Large intestine (tissue), 3 donors: ENCODE data around the gene NCBP2. TPM values are rescaled to one million over a fixed set of nuclear protein-coding genes. Genes with fewer than 3 reads are reported as not detected.
"Not testable (repeated sequence)": the region's sequence is repeated elsewhere in the genome, so short reads cannot be mapped to it uniquely, and the experiment has no call there.

Experiments used
- DNase-seq, 2 donors: peaks; one replicate each; pipeline versions ENCODE4 v3.0.0 to v3.0.0-alpha.2; 2013
- H3K27ac ChIP-seq: one replicate; pipeline ENCODE4 v1.5.1; 2013; ENCODE audit warnings: low read length
- H3K27me3 ChIP-seq: 2 replicates; pipeline ENCODE4 v1.6.1; 2013; ENCODE audit warnings: low read length; ENCODE audit not compliant: control insufficient read depth, insufficient read depth
- H3K36me3 ChIP-seq: 2 replicates; pipeline ENCODE4 v1.6.1; 2013; ENCODE audit warnings: low read length; ENCODE audit not compliant: control insufficient read depth, insufficient read depth
- H3K4me1 ChIP-seq: one replicate; pipeline ENCODE4 v1.6.1; 2013; ENCODE audit warnings: low read length; ENCODE audit not compliant: control insufficient read depth, insufficient read depth
- H3K4me3 ChIP-seq: one replicate; pipeline ENCODE4 v1.5.1; 2013; ENCODE audit warnings: low read length
- H3K9me3 ChIP-seq: one replicate; pipeline ENCODE4 v1.6.1; 2013; ENCODE audit warnings: mild to moderate bottlenecking, low read depth, low read length, moderate library complexity; ENCODE audit not compliant: control insufficient read depth
- WGBS: methylation state at CpG from one replicate; pipeline ENCODE4 v1.1.5; 2013; ENCODE audit warnings: low lambda C conversion rate; ENCODE audit not compliant: insufficient coverage; 5-methylcytosine and 5-hydroxymethylcytosine counted together
- polyA plus RNA-seq: library from polyadenylated mRNA; unstranded; fragments of 120-200 nt; gene quantifications from one replicate; pipeline ENCODE4 v1.2.1, GENCODE V29; 2013

NCBP2 gene
- polyA plus RNA-seq, 1 donor, result 106 TPM

DNA sequence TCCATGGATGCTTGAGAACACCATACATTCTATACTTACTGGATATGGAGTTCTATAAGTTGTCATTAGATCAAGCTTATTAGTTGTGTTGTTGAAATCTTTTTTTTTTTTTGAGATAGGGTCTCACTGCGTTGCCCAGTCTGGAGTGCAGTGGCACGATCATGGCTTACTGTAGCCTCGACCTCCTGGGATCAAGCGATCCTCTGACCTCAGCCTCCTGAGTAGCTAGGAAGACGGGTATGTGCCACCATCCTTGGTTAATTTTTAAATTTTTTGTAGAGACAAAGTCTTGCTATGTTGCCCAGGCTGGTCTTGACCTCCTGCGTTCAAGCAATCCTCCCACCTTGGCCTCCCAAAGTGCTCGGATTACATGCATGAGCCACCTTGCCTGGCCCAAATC, 12.5 kb upstream of the NCBP2 start:
- no peak overlapping the region for H3K27ac ChIP-seq
- H3K27me3 ChIP-seq, result no peaks in the 10 kb centered on the region
- peaks cover 11% of the 10 kb centered on the region for H3K36me3 ChIP-seq
- WGBS, result no CpG with 5 or more reads among the region's 7 CpGs
- peaks cover 6% of the 10 kb centered on the region for H3K9me3 ChIP-seq
- H3K4me1 ChIP-seq, result no peaks in the 10 kb centered on the region
- DNase-seq, result no peak
- no peak overlapping the region for H3K4me3 ChIP-seq

DNA sequence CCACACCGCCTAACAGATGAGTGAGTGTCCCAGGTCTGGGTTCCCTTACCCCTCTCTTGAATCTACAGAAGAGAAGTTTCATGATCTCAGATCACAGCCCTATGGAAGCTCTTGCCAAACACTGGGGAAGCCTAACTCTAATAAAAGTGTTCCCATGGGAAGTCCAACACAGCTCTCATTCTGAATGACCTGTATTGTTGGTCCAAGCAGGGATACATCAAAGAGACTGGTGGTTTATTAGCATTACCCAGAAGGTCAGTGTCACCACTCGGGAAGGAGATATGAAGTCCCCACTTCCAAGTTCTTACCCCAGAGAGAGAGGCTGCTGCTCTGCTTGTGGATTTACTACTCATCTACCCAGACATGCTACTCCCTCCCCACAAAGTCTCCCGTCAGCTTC, 9.0 kb upstream of the NCBP2 start:
- WGBS, result no CpG with 5 or more reads among the region's 3 CpGs
- Histone ChIP-seq H3K36me3 (peaks cover 20% of the 10 kb centered on the region), H3K4me3 (no peak overlapping the region), H3K9me3 (peaks cover 4% of the 10 kb centered on the region), H3K4me1 (no peaks in the 10 kb centered on the region), H3K27me3 (no peaks in the 10 kb centered on the region), H3K27ac (no peak overlapping the region)
- no peak for DNase-seq

DNA sequence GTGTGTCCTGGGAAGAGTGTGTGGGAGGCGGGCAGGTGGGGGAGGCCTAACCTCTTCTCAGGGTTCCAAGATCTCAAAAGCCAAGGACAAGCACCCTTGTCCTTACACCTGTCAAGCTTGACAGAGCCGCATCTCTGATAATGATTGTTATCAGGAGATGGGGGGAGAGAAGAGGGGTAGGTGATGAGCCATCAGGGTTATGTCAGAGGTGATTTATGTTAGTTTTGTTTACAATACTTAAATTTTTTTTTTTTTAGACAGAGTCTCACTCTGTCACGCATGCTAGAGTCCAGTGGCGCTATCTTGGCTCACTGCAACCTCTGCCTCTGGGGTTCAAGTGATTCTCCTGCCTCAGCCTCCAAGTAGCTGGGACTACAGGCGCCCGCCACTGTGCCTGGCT, 7.4 kb upstream of the NCBP2 start:
- DNase-seq, result no peak
- H3K27ac ChIP-seq, result no peak overlapping the region
- no peaks in the 10 kb centered on the region for H3K27me3 ChIP-seq
- no peaks in the 10 kb centered on the region for H3K4me1 ChIP-seq
- peaks cover 4% of the 10 kb centered on the region for H3K9me3 ChIP-seq
- no peak overlapping the region for H3K4me3 ChIP-seq
- H3K36me3 ChIP-seq, result peaks cover 20% of the 10 kb centered on the region
- WGBS, result no CpG with 5 or more reads among the region's 6 CpGs

DNA sequence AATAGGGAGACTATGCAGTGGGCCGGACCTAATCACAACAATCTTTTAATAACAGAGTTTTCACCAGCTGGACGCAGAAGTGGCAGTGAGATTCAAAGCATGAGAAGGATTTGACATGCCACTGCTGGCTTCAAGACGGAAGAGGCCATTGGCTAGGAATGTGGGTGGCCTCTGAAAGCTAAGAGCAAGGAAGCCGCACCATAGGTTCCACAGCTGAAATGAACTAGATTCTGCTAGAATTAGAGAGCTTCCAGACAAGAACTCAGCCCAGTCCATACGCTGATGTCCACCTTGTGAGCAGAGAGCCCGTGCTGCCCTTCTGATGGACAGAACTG, 6.9 kb upstream of the NCBP2 start:
- H3K9me3 ChIP-seq, result peaks cover 4% of the 10 kb centered on the region
- H3K4me1 ChIP-seq, result no peaks in the 10 kb centered on the region
- peaks cover 20% of the 10 kb centered on the region for H3K36me3 ChIP-seq
- no CpG with 5 or more reads among the region's 6 CpGs for WGBS
- no peak for DNase-seq
- no peaks in the 10 kb centered on the region for H3K27me3 ChIP-seq
- H3K4me3 ChIP-seq, result no peak overlapping the region
- no peak overlapping the region for H3K27ac ChIP-seq

DNA sequence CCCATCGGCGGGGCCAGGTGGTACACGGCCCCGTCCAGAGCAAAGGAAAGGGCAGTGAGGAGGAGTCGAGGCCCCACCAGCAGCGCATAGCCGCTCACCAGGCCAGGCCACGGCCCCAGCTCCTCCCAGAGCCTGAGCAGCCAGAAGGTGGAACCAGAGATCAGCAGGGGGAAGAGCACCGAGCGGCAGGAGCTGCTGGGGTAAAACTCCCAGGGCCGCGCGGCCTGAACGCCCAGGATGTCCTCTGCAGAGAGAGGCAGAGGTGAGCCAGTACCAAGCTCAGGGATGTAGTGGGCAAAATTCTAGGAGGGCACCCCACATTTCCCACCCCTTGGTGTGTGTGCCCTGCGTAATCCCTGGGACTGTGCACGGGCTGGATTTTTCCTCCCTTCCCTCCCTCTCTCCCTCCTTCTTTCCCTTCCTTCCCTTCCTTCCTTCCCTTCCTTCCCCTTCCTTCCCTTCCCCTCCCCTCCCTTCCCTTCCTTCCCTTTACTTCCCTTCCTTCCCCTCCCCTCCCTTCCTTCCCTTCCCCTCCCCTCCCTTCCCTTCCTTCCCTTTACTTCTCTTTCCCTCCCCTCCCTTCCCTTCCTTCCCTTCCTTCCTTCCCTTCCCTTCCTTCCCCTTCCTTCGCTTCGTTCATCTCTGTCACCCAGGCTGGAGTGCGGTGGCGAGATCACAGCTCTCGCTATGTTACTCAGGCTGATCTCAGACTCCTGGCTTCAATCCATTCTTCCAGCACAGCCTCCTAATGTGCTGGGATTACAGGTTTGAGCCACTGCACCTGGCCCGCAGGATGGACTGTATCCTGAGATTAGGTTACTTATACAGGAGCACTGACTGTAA, 6.3 kb upstream of the NCBP2 start:
- Histone ChIP-seq H3K36me3 (peaks cover 20% of the 10 kb centered on the region), H3K4me3 (no peak overlapping the region), H3K27ac (no peak overlapping the region), H3K4me1 (peaks cover 3% of the 10 kb centered on the region), H3K27me3 (no peaks in the 10 kb centered on the region), H3K9me3 (peaks cover 4% of the 10 kb centered on the region)
- WGBS, result no CpG with 5 or more reads among the region's 22 CpGs
- peak in 1 of 2 donors; percentile 38 for DNase-seq

DNA sequence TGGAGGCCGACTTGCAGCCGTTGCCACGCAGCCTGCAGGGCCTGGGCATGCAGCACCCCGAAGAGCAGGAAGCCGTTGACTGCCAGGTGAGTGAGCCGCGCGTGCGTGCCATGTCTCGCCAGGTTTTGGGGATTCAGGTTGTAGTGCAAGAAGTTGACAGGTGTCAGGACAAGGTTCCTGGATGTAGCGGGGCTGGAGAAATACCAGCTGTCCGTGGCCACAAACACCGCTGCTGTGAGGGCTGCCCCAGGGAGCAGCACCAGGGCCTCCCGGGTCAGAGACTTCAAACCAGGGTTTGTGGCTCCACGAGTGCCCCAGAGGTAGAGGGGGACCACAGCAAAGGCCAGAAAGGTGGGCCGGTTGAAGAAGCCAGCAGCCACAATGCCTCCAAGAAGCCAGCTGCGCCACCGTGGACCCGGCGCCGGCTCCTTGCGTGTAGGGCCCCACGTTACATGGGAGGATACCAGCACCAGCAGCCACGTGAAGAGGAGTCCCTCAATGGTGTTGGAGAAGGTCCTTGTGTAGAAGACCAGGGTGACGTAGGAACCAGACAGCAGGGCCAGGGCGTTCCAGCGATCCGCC, 5.6 kb upstream of the NCBP2 start:
- H3K4me1 ChIP-seq, result peaks cover 6% of the 10 kb centered on the region
- no CpG with 5 or more reads among the region's 28 CpGs for WGBS
- H3K27ac ChIP-seq, result no peak overlapping the region
- no peak overlapping the region for H3K4me3 ChIP-seq
- no peak for DNase-seq
- H3K27me3 ChIP-seq, result no peaks in the 10 kb centered on the region
- peaks cover 20% of the 10 kb centered on the region for H3K36me3 ChIP-seq
- H3K9me3 ChIP-seq, result peaks cover 4% of the 10 kb centered on the region

DNA sequence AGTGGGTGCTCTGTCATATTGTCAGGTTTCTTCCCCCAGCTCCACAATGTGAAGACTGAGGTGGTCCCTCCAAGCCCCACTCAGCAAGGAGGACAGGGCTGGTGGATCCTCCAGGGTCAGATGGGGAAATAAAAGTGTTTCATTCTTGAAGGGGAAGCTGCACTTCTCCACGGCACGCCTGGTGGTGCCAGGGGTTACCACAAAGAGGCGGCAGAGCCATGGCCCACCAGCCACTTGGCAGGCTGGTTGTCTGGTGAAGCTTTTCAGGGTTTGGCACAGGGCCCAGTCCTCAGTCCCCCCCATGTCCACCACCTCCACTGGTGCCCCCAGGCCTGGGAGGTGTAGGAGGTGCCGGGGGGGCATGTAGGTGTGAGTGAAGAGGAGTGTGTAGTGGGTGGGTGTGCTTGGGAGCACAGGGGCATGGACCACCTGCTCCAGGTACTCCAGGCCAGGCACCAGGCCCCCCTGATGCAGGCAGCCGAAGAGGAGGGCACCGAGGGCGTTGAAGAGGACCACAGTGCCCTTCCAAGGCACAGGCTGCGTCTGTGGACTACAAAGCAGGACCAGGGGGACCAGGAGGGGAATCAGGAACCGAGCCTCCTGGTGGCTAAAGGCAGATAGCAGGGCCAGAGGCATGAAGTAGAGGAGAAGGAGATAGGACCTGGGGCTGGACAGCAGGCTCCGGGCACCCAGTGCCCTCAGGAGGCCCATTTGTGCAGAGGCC, 5.0 kb upstream of the NCBP2 start:
- no peaks in the 10 kb centered on the region for H3K27me3 ChIP-seq
- peaks cover 6% of the 10 kb centered on the region for H3K4me1 ChIP-seq
- no peak overlapping the region for H3K27ac ChIP-seq
- peaks cover 20% of the 10 kb centered on the region for H3K36me3 ChIP-seq
- WGBS, result no CpG with 5 or more reads among the region's 10 CpGs
- peaks cover 4% of the 10 kb centered on the region for H3K9me3 ChIP-seq
- no peak for DNase-seq
- no peak overlapping the region for H3K4me3 ChIP-seq

DNA sequence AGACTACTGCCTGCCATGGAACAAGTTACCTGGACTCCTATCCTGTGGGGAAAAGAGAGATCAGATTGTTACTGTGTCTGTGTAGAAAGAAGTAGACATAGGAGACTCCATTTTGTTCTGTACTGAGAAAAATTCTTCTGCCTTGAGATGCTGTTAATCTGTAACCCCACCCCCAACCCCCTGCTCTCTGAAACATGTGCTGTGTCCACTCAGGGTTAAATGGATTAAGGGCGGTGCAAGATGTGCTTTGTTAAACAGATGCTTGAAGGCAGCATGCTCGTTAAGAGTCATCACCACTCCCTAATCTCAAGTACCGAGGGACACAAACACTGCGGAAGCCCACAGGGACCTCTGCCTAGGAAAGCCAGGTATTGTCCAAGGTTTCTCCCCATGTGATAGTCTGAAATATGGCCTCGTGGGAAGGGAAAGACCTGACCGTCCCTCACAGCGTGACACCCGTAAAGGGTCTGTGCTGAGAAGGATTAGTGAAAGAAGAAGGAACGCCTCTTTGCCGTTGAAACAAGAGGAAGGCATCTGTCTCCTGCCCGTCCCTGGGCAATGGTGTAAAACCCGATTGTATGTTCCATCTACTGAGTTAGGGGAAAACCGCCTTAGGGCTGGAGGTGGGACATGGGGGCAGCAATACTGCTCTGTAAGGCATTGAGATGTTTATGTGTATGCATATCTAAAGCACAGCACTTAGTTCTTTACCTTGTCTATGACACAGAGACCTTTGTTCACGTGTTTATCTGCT, 1.9 kb upstream of the NCBP2 start:
- not testable (repeated sequence) for H3K27me3 ChIP-seq, H3K36me3 ChIP-seq, H3K9me3 ChIP-seq
- peak in 1 of 2 donors; percentile 48 for DNase-seq
- WGBS, result 25% methylated on average over 4 of the region's 14 CpGs
- Histone ChIP-seq H3K27ac (peak overlapping the region; percentile 96), H3K4me3 (peak overlapping the region; percentile 84), H3K4me1 (peaks cover 20% of the 10 kb centered on the region)

DNA sequence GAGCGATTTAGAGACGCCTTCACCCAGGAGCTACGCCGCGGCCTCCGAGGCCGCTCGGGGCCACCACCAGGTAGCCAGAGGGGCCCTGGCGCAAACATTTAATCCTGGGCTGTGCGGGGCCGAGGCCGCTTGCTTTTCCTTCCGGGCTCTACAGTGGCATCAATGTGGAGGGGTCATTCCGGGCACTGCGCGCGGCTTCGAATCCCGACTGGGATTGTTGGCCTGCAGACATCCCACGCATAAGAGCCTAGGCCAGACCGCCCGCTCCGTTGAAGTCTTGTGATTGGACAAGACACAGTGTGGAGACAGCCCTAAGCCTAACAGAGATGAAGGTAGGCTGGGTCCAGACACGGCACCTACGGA, 568 bp upstream of the NCBP2 start:
- Histone ChIP-seq H3K4me3 (peak overlapping the region; percentile 84), H3K4me1 (peaks cover 20% of the 10 kb centered on the region), H3K27ac (peak overlapping the region; percentile 96), H3K36me3 (peaks cover 18% of the 10 kb centered on the region), H3K9me3 (no peaks in the 10 kb centered on the region), H3K27me3 (no peaks in the 10 kb centered on the region)
- no CpG with 5 or more reads among the region's 25 CpGs for WGBS
- no peak for DNase-seq

DNA sequence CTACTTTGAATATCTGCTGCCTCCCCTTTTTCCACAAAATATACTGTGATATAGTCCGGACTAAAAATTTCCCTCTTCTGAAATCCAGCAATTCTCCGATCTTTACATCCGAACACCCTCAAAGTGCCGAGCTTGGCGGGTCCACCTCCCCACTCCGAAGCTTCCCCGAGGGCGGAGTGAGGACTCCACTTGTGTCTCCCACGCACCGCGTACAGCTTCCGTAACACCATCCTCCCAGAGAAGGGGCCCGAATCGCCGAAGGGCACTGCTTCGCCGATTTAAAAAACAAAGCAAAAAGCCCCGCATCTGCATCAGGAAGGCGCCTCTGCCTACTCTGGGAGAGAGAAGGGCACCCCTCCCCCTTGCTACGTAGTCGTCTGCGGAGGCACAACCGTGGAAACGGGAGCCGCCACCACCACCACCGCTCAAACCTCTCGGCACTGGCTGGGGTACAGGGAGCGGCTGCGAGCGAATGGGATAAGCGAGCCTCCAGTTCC, 551 bp downstream of the NCBP2 start:
- Histone ChIP-seq H3K4me3 (peak overlapping the region; percentile 84), H3K27ac (peak overlapping the region; percentile 96), H3K36me3 (peaks cover 23% of the 10 kb centered on the region), H3K27me3 (no peaks in the 10 kb centered on the region), H3K9me3 (no peaks in the 10 kb centered on the region), H3K4me1 (peaks cover 20% of the 10 kb centered on the region)
- no CpG with 5 or more reads among the region's 31 CpGs for WGBS
- DNase-seq, result no peak
